GM19043 (cell line): ENCODE data around the gene CLPX.
"Not testable (repeated sequence)": the region's sequence is repeated elsewhere in the genome, so short reads cannot be mapped to it uniquely, and the experiment has no call there.

Experiments used
- ATAC-seq: cut with Tn5 transposase; IDR thresholded peaks from one replicate; pipeline ENCODE4 v1.9.1; 2021; ENCODE audit warnings: low read depth; ENCODE audit not compliant: unreplicated experiment

The CLPX gene

GRCh38 chr15:65106011-65106590 lies 79.0 kb downstream of the CLPX start:
- ATAC-seq, result no peak

- ATAC-seq, result no peak
Observed at GRCh38 chr15:65105038-65105437, 80.1 kb downstream of the CLPX start.

- no peak for ATAC-seq
Observed at GRCh38 chr15:65102912-65103311, 82.2 kb downstream of the CLPX start.

- ATAC-seq, result no peak
Observed at GRCh38 chr15:65101891-65102708, 83.0 kb downstream of the CLPX start.

- no peak for ATAC-seq
Observed at GRCh38 chr15:65101411-65101890, 83.7 kb downstream of the CLPX start.

GRCh38 chr15:65100442-65100841 lies 84.7 kb downstream of the CLPX start:
- ATAC-seq, result no peak

GRCh38 chr15:65099801-65100200 lies 85.3 kb downstream of the CLPX start:
- ATAC-seq, result not testable (repeated sequence)

GRCh38 chr15:65099336-65099735 lies 85.8 kb downstream of the CLPX start:
- ATAC-seq, result no peak
